CD1c-positive myeloid dendritic cell (primary cell): ENCODE results near the gene HOXA11.

Experiments used
- DNase-seq: peaks from one replicate; pipeline ENCODE4 v3.0.0-alpha.2; 2016; ENCODE audit errors: extremely low spot score

Gene HOXA11

DNA sequence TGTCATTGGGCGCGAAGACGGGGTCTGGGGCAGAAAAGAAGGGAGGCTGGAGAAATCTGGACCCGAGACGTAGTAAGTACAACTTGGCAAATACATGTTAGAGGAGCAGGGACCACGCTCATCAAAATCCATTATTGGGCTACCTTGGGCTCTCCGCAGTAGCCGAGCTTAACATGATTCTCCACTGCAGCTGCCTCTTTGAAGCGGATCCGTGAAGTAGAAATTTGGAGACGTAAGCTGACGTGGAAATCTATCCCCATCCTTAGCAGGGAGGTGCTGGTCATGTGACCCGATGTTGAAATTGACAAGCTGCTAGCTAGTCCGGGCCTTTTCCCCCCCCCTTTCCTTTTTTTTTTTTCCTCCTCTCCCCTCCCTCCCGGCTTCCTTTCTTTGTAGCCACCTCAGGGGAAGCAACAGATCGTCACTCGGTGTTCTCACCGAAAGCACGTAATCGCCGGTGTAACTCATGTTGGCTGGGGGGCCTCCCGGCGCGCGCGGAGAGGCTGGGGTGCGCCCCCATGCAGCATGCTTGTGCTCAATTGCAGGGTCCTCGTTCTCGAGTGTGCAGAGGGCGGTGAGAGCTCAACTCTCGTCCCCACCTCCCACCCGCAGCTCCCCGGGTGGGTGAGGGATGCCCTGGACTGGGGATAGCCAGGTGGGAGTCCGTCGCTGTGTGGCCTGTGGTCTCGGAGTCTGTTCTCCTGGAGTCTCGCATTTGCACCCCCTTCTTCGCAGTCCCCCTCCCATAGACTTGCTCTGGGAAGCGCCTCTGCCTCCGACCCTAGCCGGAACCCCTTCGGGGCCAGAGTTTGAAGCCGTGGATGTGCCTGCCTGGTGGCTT is at the start of gene HOXA11:
Gene HOXA11, minus strand, starts transcription at position 220 of the 841 bp plus-strand sequence. Its CDS starts 88 bp downstream, at position 132.
- peak; percentile 41 for DNase-seq

DNA sequence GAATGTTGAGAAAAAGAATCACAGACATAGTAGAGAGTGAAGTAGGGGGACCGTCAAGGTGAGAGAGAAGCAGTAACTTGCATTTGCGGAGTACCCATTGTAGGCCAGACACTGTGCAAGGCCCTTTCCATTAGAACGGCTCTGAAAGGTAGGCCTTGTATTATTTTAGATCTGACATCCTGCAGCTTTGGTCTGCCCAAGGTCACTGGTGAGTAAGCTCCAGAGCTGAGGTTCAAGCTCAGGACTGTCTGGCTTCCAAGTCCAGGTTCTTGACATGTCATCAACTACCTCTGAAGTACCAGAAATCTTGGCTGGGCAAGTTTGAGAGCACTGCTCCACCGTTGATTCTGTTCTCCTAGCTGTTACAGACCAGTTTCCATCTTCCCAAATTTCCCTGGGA is 44.4 kb upstream of the HOXA11 start:
- DNase-seq = no peak

- no peak for DNase-seq
Measured at GRCh38 chr7:27224983-27225934, 40.2 kb upstream of the HOXA11 start.

- DNase-seq = no peak
Measured at GRCh38 chr7:27223941-27224575, 39.0 kb upstream of the HOXA11 start.

- no peak for DNase-seq
Measured at GRCh38 chr7:27221201-27221797, 36.3 kb upstream of the HOXA11 start.

GRCh38 chr7:27220440-27220955 is 35.5 kb upstream of the HOXA11 start:
- DNase-seq = no peak

GRCh38 chr7:27219821-27220220 is 34.8 kb upstream of the HOXA11 start:
- no peak for DNase-seq

- DNase-seq = no peak
Measured at GRCh38 chr7:27217951-27218350, 32.9 kb upstream of the HOXA11 start.

DNA sequence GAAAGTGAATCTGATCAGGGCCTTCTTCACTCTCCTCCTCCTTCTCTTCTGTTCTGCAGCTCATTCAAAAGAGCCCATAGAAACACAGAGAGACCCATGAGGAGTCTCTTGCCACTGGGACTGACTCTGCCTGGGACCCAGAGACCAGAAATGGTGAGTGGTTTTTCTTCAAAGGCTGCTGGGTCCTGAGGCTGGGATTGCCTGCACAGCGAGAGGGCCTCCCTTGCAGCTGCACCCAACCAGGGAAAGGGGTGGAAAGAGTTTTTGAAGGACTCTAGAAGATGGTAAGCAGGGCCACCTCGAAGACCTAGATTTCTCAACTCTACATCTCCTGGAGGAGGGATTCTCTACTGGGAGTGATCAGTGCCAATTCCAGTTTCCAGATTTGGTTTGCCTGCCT is 30.3 kb upstream of the HOXA11 start:
- DNase-seq = no peak

DNA sequence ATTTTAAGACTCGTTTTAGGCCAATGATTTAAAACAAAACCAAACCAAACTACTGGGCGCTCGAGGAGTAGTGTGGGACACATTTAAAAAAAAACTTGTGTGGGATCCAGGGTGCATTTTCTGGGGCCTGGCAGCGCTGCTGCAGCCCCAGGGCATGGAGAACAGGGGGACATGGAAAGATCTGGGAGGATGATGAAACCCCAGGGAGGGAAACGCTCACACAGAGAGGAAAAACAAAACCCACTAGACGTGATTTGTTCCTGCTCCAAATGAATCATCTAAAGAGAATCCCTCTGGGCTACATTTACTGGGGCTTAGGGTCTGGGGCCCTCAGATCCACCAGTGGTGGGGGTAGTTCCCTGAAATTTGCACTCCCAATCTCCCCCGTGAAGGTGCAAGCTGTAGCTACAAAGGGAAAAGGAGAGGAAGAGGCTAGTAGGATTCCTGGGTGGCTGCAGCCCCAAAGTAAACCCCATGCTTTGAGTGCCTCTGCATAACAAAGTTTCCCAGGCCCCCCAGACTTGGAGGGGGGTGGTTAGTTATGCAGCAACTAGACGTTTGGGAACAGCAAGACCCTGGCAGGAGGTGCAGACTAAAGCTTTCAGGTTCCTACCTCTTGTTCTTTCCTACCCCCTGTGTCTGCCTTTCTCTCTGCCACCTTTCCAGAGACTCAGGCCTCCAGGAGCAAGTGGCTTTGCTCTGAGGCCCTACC is 29.4 kb upstream of the HOXA11 start:
- DNase-seq = no peak

GRCh38 chr7:27213433-27214238 is 28.6 kb upstream of the HOXA11 start:
- DNase-seq = peak; percentile 21

GRCh38 chr7:27212497-27213432 is 27.7 kb upstream of the HOXA11 start:
- no peak for DNase-seq

DNA sequence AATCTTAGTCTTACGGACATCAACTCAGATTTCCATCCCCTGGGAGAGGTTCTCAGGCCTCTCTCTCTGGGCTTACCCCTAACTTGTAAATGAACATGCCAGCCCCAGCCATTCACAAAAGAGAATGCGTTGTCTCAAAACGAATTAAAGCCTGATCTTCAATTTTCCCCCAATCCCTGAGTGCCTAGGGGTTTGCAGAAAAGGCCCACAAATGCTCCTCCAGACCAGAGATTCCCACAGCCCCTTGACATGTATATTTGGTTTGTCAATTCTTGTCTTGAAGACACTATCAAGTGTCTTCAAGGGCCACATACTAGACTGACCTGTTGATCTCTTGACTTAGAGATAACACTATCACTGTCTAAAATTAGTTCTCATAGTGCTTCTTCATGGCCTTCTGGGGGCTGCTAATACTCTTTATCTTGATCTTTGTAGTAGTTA is 26.8 kb upstream of the HOXA11 start:
- no peak for DNase-seq

DNA sequence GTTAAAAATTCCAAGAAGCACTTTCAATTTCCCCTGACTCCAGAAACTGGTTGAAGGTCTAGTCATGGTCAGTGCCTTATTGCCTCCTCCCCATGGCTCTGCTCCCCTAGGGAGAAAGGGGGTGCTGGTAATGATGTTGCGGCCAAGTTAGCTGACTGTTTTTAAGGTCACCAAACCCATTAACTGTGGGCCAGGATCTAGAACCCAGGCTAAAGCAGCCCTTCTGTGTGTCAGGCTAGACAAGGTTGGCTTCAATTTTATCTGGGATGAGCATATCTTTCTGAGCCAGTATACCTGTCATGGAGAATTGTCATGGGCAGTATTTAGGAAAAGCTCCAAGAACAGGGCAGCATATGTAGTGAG is 26.0 kb upstream of the HOXA11 start:
- DNase-seq = no peak

DNA sequence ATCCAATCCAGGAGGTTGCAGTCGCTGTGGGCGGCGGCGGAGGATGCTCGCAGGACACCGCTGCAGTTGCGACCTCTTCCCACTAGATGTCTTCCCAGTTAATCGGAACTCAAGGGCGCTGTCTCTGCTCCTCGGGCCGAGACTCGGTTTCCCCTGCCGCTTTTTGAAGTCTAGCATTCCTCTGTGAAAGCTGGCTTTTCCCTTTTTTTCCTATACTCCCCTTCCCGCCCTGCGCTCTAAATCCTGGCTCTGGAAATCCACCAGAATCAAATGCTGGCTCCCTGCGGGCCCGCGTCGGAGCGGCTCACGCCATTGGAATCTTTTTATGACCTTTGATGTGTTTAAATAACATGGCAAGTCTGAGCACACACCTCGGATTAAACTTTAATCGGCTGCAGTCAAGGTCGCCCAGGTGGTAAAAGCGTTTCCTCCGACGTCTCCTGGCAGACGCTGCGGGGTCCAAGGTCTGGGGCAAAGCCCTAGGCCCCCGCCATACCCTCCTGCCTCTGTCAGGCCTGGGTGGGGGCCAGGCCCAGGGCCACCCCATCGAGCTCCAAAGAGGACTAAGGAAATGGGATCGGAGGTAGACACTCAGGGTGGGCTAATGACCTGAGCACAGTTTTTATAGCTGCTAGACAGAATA is 25.5 kb upstream of the HOXA11 start:
- DNase-seq = peak; percentile 61

- no peak for DNase-seq
Measured at GRCh38 chr7:27209933-27210440, 25.0 kb upstream of the HOXA11 start.

GRCh38 chr7:27208998-27209397 is 24.0 kb upstream of the HOXA11 start:
- no peak for DNase-seq

GRCh38 chr7:27207348-27207985 is 22.4 kb upstream of the HOXA11 start:
- no peak for DNase-seq
